Ecto neural progenitor cell (in vitro differentiated cells): Measurements from ENCODE around the gene PPP6C.
A peak's percentile ranks its signal among the peaks of the same experiment; 100 is the strongest.
"Not testable (repeated sequence)": the region's sequence is repeated elsewhere in the genome, so short reads cannot be mapped to it uniquely, and the experiment has no call there.

ENCODE experiments used
- DNase-seq: peaks from one replicate; pipeline ENCODE4 v3.0.0-alpha.2; 2018; ENCODE audit warnings: low spot score

The PPP6C gene

DNA sequence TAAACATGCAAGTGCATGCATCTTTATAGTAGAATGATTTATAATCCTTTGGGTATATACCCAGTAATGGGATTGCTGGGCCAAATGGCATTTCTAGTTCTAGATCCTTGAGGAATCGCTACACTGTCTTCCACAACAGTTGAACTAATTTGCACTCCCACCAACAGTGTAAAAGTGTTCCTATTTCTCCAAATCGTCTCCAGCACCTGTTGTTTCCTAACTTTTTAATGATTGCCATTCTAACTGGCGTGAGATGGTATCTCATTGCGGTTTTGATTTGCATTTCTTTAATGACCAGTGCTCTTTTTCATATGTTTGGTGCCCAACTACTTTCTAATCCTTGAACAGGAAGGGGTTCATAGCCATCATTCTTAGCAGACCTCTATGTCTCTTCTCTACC is 7.8 kb downstream of the PPP6C start:
- not testable (repeated sequence) for DNase-seq

DNA sequence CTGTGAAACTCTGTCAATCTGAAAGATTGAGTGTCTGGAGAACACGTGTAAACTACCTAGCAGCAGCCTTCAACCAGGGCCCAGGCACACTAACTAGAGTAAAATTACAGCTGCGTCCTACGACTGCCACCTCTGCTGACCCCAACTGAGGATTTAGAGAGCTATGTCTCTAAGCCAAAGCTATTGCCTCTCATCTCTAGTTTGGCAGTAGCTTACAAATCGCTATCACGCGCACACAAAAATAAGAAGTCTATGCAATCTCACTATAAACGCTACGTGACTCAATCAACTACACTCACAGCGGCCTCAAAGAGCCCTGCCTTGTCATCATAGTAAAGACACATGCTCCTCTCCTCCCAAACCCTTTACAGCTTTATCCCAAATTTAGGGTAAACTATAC is 8.7 kb downstream of the PPP6C start:
- DNase-seq, result no peak

DNA sequence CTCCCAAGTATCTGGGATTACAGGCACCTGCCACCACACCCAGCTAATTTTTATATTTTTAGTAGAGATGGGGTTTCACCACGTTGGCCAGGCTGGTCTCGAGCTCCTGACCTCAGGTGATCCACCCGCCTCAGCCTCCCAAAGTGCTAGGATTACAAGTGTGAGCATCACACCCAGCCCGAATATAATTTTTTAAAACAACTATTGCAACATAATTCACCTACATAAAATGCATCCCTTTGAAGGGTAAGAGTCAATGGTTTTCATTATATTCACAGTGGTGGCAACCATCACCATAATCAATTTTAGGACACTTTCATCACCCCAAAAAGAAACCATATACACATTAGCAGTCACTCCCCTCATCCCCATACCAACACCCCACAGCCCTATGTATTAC is 9.8 kb downstream of the PPP6C start:
- not testable (repeated sequence) for DNase-seq

DNA sequence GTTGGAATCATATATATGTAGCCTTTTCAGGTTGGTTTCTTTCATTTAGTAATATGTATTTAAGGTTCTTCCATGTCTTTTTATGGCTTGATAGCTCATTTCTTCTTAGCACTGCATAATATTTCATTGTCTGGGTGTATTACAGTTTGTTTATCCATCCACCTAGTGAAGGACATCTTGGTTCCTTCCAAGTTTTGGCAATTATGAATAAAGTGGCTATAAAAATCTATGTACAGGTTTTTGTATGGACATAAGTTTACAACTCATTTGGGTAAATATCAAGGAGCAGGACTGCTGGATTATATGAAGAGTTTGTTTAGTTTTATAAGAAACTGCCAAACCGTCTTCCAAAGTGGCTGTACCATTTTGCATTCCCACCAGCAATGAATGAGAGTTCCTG is 11.7 kb downstream of the PPP6C start:
- DNase-seq, result no peak

DNA sequence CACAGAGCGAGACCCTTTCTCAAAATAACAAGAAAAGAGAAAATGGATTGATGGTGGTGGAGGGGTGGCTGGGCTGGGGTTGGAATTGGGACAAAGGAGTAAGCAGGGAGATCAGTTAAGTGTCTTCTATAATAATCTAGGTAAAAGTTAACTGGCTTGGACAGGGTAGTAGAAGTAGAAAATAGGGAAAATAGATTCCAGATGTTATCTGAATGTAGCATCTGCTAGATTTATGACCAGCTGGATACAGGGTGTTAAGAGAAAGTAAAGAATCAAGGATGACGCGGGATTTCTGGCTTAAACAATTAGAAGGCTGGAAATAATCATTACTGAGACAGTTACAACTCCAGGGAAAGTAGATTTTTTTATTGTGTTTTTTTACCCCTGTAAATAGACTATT is 13.0 kb downstream of the PPP6C start:
- DNase-seq, result no peak

DNA sequence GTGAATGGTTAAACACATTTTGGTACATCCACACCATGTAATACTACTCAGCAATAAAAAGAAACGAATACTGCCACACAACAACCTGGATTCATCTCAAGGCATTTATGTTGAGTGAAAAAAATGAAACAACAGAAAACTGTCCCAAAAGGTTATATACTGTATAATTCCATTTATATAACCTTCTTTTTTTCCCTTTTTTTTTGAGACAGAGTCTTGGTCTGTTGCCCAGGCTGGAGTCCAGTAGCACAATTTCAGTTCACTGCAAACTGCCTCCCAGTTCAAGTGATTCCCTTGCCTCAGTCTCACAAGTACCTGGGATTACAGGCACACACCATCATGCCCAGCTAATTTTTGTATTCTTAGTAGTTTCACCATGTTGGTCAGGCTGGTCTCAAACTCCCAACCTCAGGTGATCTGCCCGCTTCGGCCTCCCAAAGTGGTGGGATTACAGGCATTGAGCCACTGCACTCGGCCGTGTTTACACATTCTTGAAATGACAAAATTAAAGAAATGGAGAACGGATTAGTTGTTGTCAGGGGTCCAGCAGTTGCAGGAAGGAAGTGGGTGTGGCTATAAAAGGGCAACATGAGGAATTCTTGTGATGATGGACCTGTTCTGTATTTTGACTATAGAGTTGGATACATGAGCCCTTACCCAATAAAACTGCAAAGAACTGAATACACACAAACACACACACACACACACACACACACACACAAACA is 17.4 kb downstream of the PPP6C start:
- DNase-seq, result no peak

DNA sequence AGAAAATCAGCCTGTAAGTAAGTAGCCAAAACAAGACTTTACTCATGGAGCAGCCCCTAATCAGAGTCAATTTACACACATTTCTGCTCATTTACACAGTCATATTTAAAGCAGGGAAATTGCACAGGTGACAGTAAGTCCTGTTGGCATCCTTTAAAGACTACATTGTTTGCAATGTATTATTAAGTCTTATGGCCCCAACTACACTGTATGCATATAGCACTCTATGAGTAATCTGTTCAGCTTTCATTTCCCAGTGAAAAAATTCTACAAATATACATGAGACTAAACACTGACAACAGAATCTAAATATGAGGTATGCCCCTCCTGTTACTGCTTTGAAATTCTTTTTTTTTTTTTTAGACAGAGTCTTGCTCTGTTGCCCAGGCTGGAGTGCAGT is 19.7 kb downstream of the PPP6C start:
- no peak for DNase-seq

DNA sequence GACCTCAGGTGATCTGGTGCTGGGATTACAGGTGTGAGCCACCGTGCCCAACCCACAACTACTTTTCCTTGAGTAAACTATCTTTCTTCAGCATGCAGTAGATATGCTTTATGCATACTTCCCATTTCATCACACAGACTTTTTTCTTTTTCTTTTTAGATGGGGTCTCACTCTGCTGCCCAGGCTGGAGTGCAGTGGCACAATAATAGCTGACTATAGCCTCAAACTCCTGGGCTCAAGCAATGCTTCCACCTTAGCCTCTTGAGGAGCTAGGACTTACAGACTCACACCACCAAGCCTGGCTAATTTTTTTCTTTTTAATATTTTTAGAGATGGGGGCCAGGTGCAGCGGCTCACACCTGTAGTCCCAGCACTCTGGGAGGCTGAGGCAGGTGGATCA is 22.8 kb downstream of the PPP6C start:
- DNase-seq, result no peak

DNA sequence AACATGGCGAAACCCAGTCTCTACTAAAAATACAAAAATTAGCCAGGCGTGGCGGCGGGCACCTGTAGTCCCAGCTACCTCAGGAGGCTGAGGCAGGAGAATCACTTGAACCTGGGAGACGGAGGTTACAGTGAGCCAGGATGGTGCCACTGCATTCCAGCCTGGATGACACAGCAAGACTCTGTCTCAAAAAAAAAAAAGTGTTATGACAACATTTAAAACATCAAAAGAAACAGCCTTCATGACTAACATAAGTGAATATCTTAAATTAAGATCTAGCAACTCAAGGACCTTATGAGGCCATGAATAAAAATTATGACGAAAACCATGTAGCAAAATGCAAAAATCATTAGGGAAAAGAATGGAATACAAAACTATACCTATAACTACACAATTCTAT is 26.7 kb downstream of the PPP6C start:
- DNase-seq, result not testable (repeated sequence)

DNA sequence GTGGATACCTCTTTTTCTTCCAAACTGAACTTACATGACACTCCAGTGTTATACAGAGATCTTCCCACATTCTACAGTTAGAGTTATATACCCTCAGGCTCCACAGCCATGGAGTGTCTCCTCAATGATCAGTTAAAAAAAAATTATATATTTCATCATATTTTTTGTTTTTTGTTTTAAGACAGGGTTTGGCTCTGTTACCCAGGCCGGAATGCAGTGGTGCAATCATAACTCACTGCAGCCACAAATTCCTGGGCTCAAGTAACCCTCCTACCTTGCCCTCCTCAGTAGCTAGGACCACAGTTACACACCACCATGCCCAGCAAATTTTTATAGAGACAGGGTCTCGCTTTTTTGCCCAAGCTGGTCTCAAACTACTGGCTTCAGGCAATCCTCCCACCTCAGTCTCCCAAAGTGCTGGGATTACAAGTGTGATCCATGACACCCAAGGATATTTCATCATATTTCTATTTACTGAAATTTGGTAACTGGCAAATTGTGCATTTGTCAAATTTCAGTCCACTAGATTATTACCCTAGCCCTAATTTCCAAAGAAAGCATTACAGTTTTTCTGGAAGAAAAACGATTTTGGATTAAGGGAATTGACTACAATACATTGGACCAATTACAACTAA is 28.2 kb downstream of the PPP6C start:
- DNase-seq, result no peak

DNA sequence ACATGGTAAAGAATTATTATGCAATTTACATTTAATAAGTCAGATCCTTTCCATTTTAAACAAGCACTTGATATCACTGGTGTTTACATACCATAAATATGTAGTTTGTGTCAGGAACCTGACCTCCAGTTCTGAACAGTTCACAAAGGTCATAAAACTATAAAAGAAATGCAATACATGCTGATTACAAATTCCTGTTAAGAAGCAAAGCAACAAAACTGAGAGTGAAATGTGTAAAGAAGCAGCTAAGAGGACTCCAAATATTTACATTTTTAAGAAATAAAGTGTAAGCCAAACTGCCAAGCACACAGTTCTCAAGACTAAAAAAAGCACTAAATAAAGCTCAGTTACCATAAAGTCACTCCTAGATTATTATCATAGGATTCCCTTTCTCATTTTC is 28.9 kb downstream of the PPP6C start:
- no peak for DNase-seq

DNA sequence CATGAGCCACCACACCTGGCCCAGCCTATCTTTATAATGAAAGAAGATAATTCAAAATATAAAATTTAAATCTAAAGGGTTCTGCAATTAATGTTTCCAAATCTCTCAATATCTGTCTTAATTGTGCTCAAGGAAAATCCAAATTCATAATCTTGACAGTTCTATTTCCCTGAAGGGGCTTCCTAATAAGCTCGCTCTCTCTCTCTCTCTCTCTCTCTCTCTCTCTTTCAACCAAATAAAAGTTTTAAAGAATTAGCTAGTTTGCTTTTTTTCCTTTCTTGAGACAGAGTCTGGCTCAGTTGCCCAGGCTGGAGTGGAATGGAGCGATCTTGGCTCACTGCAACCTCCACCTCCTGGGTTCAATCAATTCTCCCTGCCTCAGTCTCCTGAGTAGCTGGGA is 33.1 kb downstream of the PPP6C start:
- no peak for DNase-seq

DNA sequence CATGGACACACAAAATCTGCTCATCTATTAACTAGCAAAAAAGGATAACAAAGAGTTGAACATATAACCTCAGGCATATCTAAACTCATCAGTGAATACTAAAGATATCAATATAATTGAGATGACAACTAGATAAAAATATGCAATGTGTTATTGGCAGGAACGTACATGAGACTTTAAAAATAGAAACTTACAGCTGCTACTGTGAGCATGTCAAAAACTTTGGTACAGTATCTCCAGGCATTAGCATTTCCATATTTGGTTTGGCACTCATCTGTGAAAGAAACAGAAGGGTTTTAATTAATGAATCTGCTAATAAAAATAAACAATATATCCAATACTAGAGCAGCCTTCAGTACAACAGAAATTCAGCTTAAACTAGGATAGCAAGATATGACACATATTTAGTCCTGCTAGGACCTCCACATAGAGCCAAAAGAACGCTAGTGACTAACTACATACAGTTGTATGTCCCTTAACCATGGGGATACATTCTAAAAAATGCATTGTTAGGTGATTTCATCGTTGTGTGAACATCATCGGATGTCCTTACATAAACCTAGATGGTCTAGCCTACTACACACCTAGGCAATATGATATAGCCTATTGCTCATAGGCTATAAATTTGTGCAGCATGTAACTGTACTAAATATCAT is 35.8 kb downstream of the PPP6C start:
- no peak for DNase-seq

DNA sequence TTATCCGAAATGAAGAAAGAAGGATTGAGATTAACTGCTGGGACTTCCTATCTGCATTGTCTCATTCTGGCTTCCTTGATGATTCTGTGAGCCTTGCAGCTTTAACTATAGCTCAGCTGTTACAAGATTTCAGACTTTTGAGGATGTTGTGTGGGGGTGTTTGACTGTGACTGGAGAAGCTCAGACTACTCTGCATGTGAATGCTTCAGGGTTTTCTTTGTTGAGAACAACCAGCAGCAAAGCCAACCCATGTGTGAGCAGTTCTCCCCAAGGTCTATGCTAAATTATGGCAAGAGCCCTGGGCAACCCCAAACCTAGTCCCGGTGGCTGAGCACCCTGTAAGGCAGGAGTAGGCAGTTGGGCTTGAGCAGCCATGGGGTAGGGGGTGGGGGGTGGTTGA is 37.9 kb downstream of the PPP6C start:
- DNase-seq, result no peak

DNA sequence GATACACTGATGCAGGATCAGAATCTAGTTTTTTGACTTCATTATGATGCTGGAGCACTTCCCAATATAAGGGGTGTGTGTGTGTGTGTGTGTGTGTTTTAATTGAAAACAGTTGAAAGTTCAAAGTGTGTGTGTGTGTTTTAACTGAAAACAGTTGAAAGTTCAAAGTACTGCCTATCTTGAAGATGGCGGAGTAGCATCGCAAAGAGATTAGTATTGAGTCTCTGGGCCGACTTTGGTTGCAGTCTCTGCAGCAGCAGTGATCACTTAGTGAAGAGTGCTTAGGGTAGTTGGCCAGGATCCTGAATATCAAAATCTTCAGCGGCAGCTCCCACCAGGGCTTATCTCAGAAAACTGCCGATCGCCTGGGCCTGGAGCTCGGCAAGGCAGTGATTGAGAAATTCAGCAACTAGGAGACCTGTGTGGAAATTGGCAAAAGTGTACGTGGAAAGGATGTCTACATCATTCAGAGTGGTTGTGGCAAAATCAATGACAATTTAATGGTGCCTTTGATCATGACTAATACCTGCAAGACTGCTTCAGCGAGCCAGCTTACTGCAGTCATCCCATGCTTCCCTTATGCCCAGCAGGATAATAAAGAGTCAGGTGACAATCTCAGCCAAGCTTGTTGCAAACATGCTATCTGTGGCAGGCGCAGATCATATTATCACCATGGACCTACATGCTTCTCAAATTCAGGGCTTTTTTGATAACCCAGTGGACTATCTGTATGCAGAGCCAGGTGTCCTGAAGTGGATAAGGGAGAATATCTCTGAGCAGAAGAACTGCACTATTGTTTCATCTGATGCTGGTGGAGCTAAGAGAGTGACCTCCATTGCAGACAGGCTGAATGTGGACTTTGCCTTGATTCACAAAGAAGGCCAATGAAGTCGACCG is 39.0 kb downstream of the PPP6C start:
- no peak for DNase-seq

DNA sequence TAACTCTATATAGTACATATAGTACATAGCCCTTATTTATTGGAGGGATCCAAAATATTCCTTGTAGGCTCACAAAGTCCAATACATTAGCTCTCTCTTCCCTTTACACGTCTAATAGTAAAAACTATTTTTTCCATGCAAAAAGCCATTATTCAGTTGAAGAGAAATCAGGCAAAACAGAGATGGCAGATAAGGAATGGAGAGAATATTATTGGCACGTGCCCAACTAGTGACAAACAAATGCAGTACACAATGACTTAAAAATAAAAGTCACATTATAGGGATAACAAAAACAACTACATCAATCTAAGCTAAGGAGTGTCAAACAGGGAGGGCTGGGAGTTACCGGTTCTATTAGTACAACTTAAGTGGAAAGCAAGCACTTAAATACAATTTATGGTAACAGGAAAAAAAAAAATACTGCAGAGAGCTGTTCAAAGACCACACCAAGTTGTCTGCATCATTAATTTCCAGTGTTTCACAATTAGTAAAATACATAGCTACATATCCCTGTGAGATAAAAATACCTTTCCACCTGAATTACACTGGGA is 42.1 kb downstream of the PPP6C start:
- DNase-seq, result no peak

DNA sequence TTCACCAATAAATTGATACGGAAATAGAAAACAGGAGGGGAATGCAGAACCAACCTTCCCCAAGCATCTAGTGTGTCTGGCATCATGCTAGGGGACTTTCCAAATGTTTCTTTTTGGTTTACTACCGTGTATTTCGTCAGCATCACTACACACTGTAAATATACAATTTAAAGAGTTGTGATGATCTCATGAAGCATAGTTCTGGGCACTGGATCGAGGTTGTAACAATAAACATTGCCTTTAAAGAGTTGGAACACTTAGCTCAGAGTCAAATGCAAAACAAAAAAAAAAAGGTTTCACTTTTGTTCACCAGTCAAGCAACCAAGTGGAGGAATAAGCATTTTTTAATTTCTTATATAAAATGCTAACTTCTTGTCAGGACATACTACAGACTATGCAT is 43.4 kb downstream of the PPP6C start:
- no peak for DNase-seq

DNA sequence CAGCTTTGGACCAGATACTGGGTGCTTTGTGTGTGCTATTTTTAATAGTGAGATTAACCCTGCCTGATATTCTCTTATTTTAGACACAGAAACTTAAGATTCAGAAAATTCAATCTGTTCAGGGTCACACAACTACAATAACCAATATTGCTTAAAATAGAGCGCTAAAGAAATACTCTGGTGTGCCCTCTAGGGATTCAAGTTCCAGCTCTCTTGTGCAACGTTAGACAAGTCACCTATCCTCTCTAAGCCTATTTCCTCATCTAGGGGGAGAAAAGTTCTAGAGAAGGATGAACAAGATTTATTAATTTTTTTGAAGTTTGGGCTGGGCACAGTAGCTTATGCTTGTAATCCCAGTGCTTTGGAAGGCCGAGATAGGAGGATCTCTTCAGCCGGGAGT is 44.2 kb downstream of the PPP6C start:
- no peak for DNase-seq

DNA sequence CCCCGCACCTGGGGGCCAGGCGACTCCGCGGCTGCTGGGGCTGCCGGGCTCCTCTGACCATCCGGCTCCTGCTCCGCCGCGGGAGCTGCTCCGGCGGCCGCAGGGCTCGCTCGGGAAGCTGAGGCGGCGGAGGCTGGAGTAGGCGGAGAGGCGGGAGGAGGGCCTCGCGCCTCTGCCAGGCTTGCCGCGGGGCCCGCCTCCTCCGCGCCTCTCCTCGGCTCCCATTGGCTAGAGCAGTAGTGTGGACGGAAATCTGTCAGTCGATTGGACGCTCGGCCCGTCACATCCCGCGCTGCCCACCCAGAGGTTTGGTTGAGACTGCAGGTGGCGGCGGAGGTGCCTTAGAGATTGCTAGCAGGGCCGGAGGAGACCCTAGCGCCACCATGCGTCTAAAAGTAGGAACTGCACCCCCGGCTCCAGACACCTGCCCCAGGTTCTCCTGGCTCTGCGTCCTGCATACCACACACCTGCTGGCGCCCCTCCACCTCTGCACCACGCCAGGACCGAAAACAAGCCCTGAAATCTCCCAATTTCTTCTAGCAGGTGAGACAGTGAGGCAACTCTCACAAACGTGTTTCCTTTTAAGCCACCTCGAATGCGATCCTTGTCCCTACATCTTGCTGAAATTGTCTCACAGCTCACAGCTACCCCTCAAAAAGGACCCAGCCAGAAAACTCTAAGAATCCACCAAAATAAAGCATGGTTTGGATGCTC is 46.1 kb downstream of the PPP6C start, which contains the start of gene SCAI:
Gene SCAI, minus strand, starts transcription at position 152 of the 714 bp plus-strand sequence. Its CDS starts 91 bp downstream, at position 61.
- peak; percentile 99 for DNase-seq

DNA sequence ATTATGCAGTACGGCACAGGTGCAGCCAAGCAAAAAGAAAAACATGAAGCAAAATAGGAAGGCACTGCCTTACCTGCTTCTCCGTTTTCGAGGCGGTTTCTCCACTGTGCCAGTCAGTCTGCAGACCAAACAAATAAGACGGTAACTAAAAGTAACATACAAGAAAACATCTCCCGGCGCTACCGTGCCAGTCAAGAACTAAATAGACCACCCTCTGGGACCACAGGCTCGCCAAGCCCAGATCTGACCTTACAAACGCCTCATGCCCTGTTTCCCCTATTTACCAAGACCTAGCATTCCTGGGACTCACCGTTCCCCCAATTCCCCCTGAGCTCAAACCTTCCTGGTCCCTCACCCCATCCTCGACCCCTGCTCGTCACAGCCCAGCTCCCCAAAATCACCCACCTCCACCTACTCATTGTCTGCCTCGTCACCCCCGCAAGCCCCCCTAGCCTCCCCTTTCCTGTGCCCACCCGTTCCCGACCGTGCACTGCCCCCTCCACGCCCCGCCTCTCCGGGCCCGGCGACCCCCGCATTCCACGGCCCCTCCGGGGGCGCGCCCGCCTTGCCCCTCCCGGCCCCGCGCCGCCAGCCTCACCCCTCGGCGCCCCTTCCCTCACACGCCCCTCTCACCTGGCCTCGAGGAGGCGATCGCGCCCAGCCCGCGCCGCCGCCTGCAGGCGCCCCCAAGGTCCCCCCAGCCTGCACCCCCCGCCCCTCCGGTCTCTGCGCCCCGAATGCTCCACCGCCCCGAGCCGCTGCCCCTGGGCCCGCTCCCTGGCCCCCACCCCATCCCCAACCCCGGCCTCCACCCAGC is 46.8 kb downstream of the PPP6C start:
- DNase-seq, result no peak

DNA sequence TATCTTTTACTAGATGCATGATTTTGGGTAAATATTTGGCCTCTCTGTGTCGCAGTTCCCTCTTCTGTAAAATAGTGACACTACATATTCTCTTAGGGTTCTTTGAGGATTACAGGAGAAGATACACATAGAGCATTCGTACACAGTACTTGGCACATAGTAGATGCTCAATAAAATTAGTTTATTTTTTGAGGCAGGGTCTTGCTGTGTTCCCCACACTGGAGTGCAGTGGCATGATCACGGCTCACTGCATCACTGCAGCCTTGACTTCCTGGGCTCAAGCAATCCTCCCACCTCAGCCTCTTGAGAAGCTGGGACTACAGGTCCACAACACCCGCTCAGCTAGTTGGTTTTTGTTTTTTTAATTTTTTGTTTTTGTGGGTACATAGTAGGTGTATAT is 47.9 kb downstream of the PPP6C start:
- no peak for DNase-seq
